ENCODE measurements around the gene ANKFN1.

The ANKFN1 gene

GRCh38 chr17:56510554-56511342 is 357.5 kb downstream of the ANKFN1 start:
- TF ChIP-seq GATA3 (IDR thresholded peaks at IDR 0.05; ENCODE audit: low read depth, low read length) (no peak), GATA2 (IDR thresholded peaks at IDR 0.05; ENCODE audit: low read depth, low read length) (no peak)

DNA sequence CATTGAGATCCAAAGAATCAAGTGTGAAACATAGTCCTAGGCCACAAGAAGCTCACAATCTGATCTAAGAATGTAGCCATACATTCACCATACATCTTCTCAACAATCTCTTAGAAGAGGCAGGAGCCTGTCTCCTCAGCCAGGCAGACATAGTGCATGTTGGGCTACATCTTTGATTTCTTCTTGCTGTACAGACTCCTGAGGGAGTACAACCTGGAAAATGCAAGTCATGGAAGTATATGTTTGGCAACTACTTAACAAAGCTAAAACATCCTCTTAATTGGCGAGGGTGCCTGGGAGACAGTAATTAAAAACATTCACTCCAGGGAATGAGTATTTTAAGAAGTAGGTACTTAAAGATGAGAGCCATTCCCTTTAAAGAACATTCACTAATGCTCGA is 361.0 kb downstream of the ANKFN1 start:
- TF ChIP-seq GATA3 (IDR thresholded peaks at IDR 0.05; ENCODE audit: low read depth, low read length) (no peak), GATA2 (IDR thresholded peaks at IDR 0.05; ENCODE audit: low read depth, low read length) (no peak)

- no peak for TF ChIP-seq GATA3 (IDR thresholded peaks at IDR 0.05; ENCODE audit: low read depth, low read length)
Observed at GRCh38 chr17:56514899-56515298, 361.6 kb downstream of the ANKFN1 start.

- TF ChIP-seq GATA2 (IDR thresholded peaks at IDR 0.05; ENCODE audit: low read depth, low read length) (no peak), GATA3 (IDR thresholded peaks at IDR 0.05; ENCODE audit: low read depth, low read length) (no peak)
Observed at GRCh38 chr17:56521414-56522141, 368.3 kb downstream of the ANKFN1 start.

GRCh38 chr17:56523042-56523441 is 369.8 kb downstream of the ANKFN1 start:
- TF ChIP-seq GATA2 (IDR thresholded peaks at IDR 0.05; ENCODE audit: low read depth, low read length), result no peak
- no peak for TF ChIP-seq GATA3 (IDR thresholded peaks at IDR 0.05; ENCODE audit: low read depth, low read length)

GRCh38 chr17:56528696-56529095 is 375.4 kb downstream of the ANKFN1 start:
- TF ChIP-seq GATA3 (IDR thresholded peaks at IDR 0.05; ENCODE audit: low read depth, low read length) (no peak), GATA2 (IDR thresholded peaks at IDR 0.05; ENCODE audit: low read depth, low read length) (no peak)

GRCh38 chr17:56532926-56533325 is 379.7 kb downstream of the ANKFN1 start:
- TF ChIP-seq GATA2 (IDR thresholded peaks at IDR 0.05; ENCODE audit: low read depth, low read length) (no peak), GATA3 (IDR thresholded peaks at IDR 0.05; ENCODE audit: low read depth, low read length) (no peak)

- TF ChIP-seq GATA3 (IDR thresholded peaks at IDR 0.05; ENCODE audit: low read depth, low read length) (no peak), GATA2 (IDR thresholded peaks at IDR 0.05; ENCODE audit: low read depth, low read length) (no peak)
Observed at GRCh38 chr17:56536766-56537165, 383.5 kb downstream of the ANKFN1 start.

DNA sequence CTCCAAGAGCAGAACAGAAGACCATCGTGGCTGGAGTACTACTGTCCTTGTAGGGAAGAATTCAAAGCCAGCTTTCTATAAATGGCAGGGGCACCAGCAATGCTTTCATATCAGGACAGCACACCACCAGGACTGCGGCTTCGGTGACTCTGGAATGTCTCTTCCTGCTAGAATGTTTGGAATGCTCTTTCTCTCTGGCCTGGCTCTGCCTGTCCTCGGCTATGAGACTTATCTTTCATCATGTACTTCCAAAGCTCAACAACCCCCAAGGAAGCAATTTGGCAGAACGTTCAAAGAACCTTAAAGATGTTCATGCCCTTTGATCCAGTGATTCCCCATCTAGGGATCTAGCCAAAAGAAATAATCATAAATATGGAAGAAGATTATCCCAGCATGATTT is 387.6 kb downstream of the ANKFN1 start:
- no peak for TF ChIP-seq GATA2 (IDR thresholded peaks at IDR 0.05; ENCODE audit: low read depth, low read length)
- TF ChIP-seq GATA3 (IDR thresholded peaks at IDR 0.05; ENCODE audit: low read depth, low read length), result no peak

- TF ChIP-seq GATA3 (IDR thresholded peaks at IDR 0.05; ENCODE audit: low read depth, low read length) (no peak), GATA2 (IDR thresholded peaks at IDR 0.05; ENCODE audit: low read depth, low read length) (no peak)
Observed at GRCh38 chr17:56543280-56543679, 390.0 kb downstream of the ANKFN1 start.

DNA sequence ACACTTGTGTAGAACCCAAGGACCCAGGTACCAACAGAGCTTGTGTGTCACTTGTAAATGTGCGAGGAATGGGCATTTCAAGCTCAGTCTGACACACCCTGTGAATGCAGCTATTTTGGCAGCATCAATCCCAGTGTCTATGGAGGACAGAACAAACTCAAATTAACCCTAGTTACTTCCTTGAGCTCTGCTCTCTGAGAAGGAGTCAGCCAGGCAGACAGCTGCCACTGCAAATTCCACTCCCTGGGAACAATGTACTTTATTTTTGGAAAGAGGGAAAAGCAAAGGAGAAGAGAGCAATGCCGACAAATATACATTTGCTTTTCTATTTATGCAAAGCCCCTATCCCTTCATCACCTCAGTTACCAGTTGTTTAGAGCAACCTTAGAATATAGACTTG is 391.8 kb downstream of the ANKFN1 start:
- no peak for TF ChIP-seq GATA2 (IDR thresholded peaks at IDR 0.05; ENCODE audit: low read depth, low read length)
- no peak for TF ChIP-seq GATA3 (IDR thresholded peaks at IDR 0.05; ENCODE audit: low read depth, low read length)

- TF ChIP-seq GATA3 (IDR thresholded peaks at IDR 0.05; ENCODE audit: low read depth, low read length) (no peak), GATA2 (IDR thresholded peaks at IDR 0.05; ENCODE audit: low read depth, low read length) (no peak)
Observed at GRCh38 chr17:56545930-56546329, 392.7 kb downstream of the ANKFN1 start.

GRCh38 chr17:56548661-56549060 is 395.4 kb downstream of the ANKFN1 start:
- TF ChIP-seq GATA2 (IDR thresholded peaks at IDR 0.05; ENCODE audit: low read depth, low read length) (no peak), GATA3 (IDR thresholded peaks at IDR 0.05; ENCODE audit: low read depth, low read length) (no peak)

- no peak for TF ChIP-seq GATA2 (IDR thresholded peaks at IDR 0.05; ENCODE audit: low read depth, low read length)
- no peak for TF ChIP-seq GATA3 (IDR thresholded peaks at IDR 0.05; ENCODE audit: low read depth, low read length)
Observed at GRCh38 chr17:56549501-56549900, 396.2 kb downstream of the ANKFN1 start.

DNA sequence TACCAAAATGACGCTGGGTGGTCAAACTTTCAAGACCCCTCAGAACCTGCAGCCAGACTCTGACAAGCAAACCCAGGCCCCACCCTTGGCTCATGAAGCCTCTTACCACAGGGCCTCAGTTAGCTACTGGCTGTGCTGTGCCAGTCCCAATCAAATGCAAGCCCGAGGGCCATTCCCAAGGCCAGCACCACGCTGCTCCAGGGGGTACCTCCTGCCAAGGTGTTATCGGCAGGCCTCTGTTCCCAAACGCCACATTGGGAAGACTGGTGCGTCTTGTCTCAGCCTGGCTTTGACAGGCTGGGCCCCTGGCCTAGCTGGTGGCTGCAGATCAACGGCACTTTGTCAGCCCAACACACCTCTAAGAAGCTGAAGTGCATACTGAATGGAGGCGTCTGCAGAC is 404.4 kb downstream of the ANKFN1 start:
- TF ChIP-seq GATA2 (IDR thresholded peaks at IDR 0.05; ENCODE audit: low read depth, low read length), result no peak

All from SH-SY5Y (cell line).